Measurements from ENCODE around the gene TCTA.

DNA sequence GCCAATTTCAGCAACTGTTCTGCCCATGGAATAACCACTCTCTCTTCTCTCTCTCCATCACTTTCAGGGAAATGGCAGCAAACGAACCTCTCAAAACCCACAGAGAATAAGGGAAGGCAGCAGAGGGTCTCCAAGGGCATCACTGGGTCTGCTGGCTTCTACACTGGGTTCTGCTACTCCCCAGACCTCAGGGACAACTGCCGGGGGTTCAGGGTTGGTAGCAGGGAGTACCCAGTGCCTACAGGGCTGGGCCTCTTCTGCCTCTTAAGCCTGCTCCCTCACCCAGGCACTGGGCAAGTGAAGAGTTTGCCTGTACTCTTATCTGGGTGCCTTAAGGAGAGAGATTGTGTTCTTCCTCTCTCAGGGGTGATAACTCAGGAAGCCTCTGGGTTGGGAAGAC is 2.5 kb downstream of the TCTA start:
- TF ChIP-seq YY1 (IDR thresholded peaks at IDR 0.05; ENCODE audit: low read depth, low read length) (no peak), KDM5A (IDR thresholded peaks at IDR 0.05; ENCODE audit: low read length) (no peak), JUND (IDR thresholded peaks at IDR 0.05; ENCODE audit: low read length) (no peak), SP1 (IDR thresholded peaks at IDR 0.05; ENCODE audit: low read depth, low read length) (no peak), RFX5 (IDR thresholded peaks at IDR 0.05; ENCODE audit: borderline replicate concordance, low read depth, low read length) (no peak), HDAC6 (IDR thresholded peaks at IDR 0.05; ENCODE audit: low read depth, low read length) (no peak), HDAC2 (IDR thresholded peaks at IDR 0.05; ENCODE audit: borderline replicate concordance in 1 of 2, low read depth in 2 of 2, low read length in 2 of 2) (no peak), EZH2 (IDR thresholded peaks at IDR 0.05; ENCODE audit: low read depth, low read length, severe bottlenecking) (no peak), EP300 (IDR thresholded peaks at IDR 0.05; ENCODE audit: borderline replicate concordance in 1 of 2, low read depth in 2 of 2, low read length in 2 of 2) (no peak)
- TF ChIP-seq, protein P1, sequence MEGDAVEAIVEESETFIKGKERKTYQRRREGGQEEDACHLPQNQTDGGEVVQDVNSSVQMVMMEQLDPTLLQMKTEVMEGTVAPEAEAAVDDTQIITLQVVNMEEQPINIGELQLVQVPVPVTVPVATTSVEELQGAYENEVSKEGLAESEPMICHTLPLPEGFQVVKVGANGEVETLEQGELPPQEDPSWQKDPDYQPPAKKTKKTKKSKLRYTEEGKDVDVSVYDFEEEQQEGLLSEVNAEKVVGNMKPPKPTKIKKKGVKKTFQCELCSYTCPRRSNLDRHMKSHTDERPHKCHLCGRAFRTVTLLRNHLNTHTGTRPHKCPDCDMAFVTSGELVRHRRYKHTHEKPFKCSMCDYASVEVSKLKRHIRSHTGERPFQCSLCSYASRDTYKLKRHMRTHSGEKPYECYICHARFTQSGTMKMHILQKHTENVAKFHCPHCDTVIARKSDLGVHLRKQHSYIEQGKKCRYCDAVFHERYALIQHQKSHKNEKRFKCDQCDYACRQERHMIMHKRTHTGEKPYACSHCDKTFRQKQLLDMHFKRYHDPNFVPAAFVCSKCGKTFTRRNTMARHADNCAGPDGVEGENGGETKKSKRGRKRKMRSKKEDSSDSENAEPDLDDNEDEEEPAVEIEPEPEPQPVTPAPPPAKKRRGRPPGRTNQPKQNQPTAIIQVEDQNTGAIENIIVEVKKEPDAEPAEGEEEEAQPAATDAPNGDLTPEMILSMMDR (IDR thresholded peaks at IDR 0.05; ENCODE audit: control extremely low read depth in 1 of 3, insufficient read depth in 1 of 3, low read depth in 1 of 3, low read length in 3 of 3): no peak
- TF ChIP-seq, protein P2, sequence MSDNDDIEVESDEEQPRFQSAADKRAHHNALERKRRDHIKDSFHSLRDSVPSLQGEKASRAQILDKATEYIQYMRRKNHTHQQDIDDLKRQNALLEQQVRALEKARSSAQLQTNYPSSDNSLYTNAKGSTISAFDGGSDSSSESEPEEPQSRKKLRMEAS (IDR thresholded peaks at IDR 0.05): no peak
- TF ChIP-seq, protein P3, sequence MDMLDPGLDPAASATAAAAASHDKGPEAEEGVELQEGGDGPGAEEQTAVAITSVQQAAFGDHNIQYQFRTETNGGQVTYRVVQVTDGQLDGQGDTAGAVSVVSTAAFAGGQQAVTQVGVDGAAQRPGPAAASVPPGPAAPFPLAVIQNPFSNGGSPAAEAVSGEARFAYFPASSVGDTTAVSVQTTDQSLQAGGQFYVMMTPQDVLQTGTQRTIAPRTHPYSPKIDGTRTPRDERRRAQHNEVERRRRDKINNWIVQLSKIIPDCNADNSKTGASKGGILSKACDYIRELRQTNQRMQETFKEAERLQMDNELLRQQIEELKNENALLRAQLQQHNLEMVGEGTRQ (IDR thresholded peaks at IDR 0.05; ENCODE audit: low read length): no peak
